Activated CD4-positive, alpha-beta memory T cell treated with anti-CD3 and anti-CD28 coated beads, Interleukin-2, amount 10 ng/mL, durations not matched to agents 7 days and 5 days (primary cell): ENCODE data around the gene OR11H12. TPM values are rescaled to one million over a fixed set of nuclear protein-coding genes. Genes with fewer than 3 reads are reported as not detected.
"Not testable (repeated sequence)": the region's sequence is repeated elsewhere in the genome, so short reads cannot be mapped to it uniquely, and the experiment has no call there.

Source experiments
- CTCF ChIA-PET: fragments of 350-600 bp; sonication (Branson Sonifier 250); formaldehyde crosslinking; loops from one replicate; lab custom pipeline; 2021; ENCODE audit warnings: antibody characterized with exemption, inconsistent platforms; lab: Charles Lee
- POLR2A ChIA-PET: fragments of 350-600 bp; sonication (Branson Sonifier 250); formaldehyde crosslinking; loops from one replicate; lab custom pipeline; 2021; ENCODE audit warnings: antibody characterized with exemption; lab: Charles Lee
- DNase-seq: peaks from one replicate; pipeline ENCODE4 v3.0.0-alpha.2; 2020
- H3K27ac Mint-ChIP-seq: one replicate; pipeline ENCODE4 v1.8.0; 2021; ENCODE audit warnings: mild to moderate bottlenecking, mixed read lengths
- H3K27me3 Mint-ChIP-seq: one replicate; pipeline ENCODE4 v1.8.0; 2021; ENCODE audit warnings: mixed read lengths
- H3K36me3 Mint-ChIP-seq: one replicate; pipeline ENCODE4 v1.8.0; 2021; ENCODE audit warnings: low read depth, mixed read lengths
- H3K4me1 Mint-ChIP-seq: one replicate; pipeline ENCODE4 v1.8.0; 2021; ENCODE audit warnings: mixed read lengths
- H3K4me3 Mint-ChIP-seq: one replicate; pipeline ENCODE4 v1.8.0; 2021; ENCODE audit warnings: mild to moderate bottlenecking, mixed read lengths
- H3K9me3 Mint-ChIP-seq: one replicate; pipeline ENCODE4 v1.8.0; 2021; ENCODE audit warnings: mixed read lengths
- total RNA-seq, 2 experiments: library from RNA; stranded (reverse); gene quantifications; one replicate each; pipeline ENCODE4 v1.2.3, GENCODE V29; 2021

The OR11H12 gene, protein sequence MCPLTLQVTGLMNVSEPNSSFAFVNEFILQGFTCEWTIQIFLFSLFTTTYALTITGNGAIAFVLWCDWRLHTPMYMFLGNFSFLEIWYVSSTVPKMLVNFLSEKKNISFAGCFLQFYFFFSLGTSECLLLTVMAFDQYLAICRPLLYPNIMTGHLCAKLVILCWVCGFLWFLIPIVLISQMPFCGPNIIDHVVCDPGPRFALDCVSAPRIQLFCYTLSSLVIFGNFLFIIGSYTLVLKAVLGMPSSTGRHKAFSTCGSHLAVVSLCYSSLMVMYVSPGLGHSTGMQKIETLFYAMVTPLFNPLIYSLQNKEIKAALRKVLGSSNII
- total RNA-seq, result not detected

DNA sequence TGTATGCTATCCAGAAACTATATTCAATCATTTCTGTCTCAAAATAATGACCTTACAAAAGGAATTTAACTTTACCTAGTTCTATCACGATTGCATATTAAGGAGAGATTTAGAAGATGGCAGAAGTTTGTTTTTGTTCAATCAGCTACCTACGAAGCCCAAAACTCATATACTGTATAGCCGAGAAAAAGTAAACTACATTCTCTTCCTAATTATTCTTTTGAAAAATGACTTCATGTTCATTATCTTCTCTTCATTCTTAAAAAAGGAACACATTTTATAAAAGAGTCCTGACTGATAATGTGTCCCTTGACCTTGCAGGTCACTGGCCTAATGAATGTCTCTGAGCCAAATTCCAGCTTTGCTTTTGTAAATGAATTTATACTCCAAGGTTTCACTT, at the start of gene OR11H12:
TSS of gene OR11H12 (plus strand) at position 301 of the 400 bp plus-strand sequence. CDS start at position 301, 0 bp downstream.
- H3K4me1 Mint-ChIP-seq, POLR2A ChIA-PET, H3K9me3 Mint-ChIP-seq, H3K4me3 Mint-ChIP-seq, DNase-seq, H3K27me3 Mint-ChIP-seq, H3K36me3 Mint-ChIP-seq, CTCF ChIA-PET, H3K27ac Mint-ChIP-seq: not testable (repeated sequence)

DNA sequence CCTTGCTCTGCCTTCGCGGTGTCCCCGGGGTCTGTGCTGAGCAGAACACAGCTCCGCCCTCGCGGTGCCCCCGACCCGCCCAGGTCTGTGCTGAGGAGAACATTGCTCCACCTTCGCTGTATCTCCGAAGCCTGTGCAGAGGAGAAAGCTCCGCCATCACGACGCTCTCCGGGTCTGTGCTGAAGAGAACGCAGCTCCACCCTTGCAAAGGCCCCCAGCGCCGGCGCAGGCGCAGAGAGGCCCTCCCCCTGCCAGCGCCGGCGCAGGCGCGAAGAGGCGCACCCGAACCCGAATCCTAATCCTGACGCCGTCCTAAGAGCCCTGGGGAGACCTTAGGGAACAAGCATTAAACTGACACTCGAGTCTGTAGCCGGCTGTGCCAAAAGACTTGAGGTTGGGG, 18.0 kb upstream of the OR11H12 start:
- H3K27ac Mint-ChIP-seq, POLR2A ChIA-PET, H3K4me1 Mint-ChIP-seq, H3K4me3 Mint-ChIP-seq, DNase-seq, CTCF ChIA-PET, H3K9me3 Mint-ChIP-seq, H3K36me3 Mint-ChIP-seq, H3K27me3 Mint-ChIP-seq: not testable (repeated sequence)

DNA sequence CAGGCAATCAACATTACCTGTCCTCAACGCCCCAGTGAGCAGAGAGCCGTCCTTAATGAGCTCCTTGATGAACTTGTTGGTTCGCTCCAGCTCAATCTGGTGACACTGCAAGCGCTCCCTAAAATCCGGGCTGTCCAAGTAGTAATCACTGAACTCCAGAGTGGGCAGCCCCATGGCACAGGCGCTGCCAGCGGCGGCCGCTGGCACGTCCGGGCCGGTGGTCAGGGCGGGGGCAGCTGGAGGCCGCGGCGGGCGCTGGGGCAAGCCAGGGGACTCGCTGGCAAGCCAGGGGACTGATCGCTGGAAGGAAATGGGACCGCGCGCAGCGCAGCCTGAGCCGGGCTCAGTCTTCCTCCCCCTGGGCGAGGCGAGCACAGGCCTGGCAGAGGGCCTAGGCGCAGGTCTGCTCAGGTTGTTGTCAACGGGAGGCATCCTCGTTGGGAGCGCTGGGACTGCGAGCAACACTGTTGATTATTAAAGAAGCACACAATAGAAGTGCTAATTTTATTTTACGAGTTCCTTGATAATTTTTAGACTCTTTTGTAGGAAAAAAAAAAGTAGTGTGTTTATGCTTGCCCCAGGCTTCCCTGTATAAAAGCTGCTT, 25.8 kb downstream of the OR11H12 start:
- H3K4me3 Mint-ChIP-seq, H3K27ac Mint-ChIP-seq, H3K27me3 Mint-ChIP-seq, DNase-seq, CTCF ChIA-PET, H3K9me3 Mint-ChIP-seq, H3K4me1 Mint-ChIP-seq, H3K36me3 Mint-ChIP-seq, POLR2A ChIA-PET: not testable (repeated sequence)

DNA sequence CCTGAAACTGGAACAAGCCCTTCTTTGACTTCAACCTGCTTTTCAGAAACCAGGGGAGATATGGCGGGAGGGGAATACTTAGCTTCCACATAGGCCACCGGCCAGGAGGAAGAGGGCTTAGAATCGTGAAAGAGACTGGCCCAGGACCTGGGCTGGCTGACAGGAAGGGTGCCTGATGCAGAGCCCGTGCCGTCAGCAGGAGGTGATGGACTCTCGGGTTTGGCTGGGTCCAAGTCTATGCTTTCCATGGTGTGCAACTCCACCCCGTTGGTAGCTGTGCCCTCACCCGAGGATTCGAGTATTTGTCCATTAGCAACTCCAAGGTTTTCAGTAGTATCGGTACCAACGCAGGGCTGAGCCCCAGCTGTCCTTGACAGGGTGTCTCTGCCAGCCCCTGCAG, 35.1 kb downstream of the OR11H12 start:
- DNase-seq, H3K27me3 Mint-ChIP-seq, H3K36me3 Mint-ChIP-seq, CTCF ChIA-PET, H3K4me3 Mint-ChIP-seq, H3K4me1 Mint-ChIP-seq, POLR2A ChIA-PET, H3K9me3 Mint-ChIP-seq, H3K27ac Mint-ChIP-seq: not testable (repeated sequence)

DNA sequence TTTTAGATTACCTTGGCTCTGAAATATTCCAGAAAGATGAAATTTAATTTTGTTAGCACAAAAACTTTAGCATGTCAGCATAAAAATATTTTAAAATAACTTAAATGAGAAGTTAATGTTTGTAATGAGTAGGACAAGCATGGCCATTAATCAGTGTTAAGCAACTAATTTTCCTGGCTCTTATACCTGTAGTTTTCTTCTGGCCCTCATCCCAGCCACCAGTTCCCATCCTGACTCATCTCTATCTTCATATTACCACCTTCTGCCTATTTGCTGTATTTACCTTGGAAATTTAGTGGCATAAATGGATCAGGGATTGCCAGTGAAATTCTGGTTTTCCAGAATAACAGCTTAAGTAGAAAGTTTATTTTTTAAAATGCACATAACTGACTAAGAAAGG, 37.1 kb downstream of the OR11H12 start:
- CTCF ChIA-PET, H3K27ac Mint-ChIP-seq, H3K9me3 Mint-ChIP-seq, H3K4me3 Mint-ChIP-seq, H3K4me1 Mint-ChIP-seq, H3K36me3 Mint-ChIP-seq, DNase-seq, H3K27me3 Mint-ChIP-seq, POLR2A ChIA-PET: not testable (repeated sequence)

DNA sequence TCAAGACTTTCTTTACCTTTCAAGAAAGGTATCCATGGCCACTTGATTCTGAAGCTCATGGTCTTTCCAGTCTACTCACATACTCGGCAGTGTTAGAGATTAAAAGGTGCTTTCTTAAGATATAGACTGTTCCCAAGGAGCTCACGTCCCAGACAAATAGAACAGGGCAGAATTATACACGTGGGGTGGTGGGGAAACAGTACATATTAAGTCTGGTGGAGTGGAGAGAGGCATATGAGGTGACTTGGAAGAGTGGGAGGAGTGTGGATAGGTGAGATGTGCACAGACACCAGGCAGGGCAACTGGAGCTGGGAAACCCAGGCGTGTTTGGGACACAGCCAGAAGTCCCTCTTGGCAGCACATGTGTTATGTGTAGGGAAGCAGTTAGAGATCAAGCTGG, 37.9 kb downstream of the OR11H12 start:
- H3K27ac Mint-ChIP-seq, H3K27me3 Mint-ChIP-seq, CTCF ChIA-PET, H3K4me1 Mint-ChIP-seq, POLR2A ChIA-PET, H3K9me3 Mint-ChIP-seq, DNase-seq, H3K4me3 Mint-ChIP-seq, H3K36me3 Mint-ChIP-seq: not testable (repeated sequence)

DNA sequence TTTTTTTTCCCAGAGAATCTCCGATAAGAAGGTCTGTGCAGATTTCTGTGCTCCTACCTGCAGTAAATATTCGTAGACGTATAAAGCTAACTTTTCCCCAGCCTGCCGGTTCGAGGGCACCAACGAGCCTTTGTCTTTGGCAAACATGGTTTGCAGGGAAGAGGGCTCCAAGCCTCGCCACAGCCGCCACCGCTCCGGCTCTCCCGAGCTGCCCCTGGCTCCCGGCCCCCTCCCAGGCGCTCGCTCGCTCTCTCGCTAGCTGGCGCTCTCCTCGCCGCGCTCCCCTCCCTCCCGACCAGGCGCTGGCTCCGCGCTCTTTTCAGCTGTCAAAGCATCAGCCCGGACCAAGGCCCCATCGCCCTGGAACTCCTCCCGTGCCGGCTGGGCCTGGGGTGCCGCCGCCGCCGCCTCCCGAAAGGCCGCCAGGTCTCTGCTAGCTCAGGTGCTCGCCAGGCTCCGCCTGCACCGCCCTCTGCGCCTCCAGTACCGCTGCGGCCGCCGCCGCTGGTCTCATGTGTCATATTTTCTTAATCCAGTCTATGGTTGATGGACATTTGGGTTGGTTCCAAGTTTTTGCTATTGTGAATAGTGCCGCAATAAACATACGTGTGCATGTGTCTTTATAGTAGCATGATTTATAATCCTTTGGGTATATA, 45.3 kb downstream of the OR11H12 start:
- H3K4me1 Mint-ChIP-seq, H3K9me3 Mint-ChIP-seq, H3K27me3 Mint-ChIP-seq, POLR2A ChIA-PET, H3K4me3 Mint-ChIP-seq, H3K36me3 Mint-ChIP-seq, CTCF ChIA-PET, DNase-seq, H3K27ac Mint-ChIP-seq: not testable (repeated sequence)
